Thoracic aorta (tissue), 2 donors: ENCODE data around the gene CCDC102A. TPM values are rescaled to one million over a fixed set of nuclear protein-coding genes. Genes with fewer than 3 reads are reported as not detected.

Experiments used
- ATAC-seq: fragments of 150-250 bp; one replicate; pipeline ENCODE4 v1.8.0; 2017; ENCODE audit warnings: low read depth; ENCODE audit not compliant: insufficient number of reproducible peaks, low FRiP score
- DNase-seq: peaks from one replicate; pipeline ENCODE4 v3.0.0-alpha.2; 2020; ENCODE audit warnings: low spot score
- H3K27ac ChIP-seq, 2 donors: fragments of 200-600 bp; sonication (generic); 1 replicate in 1 of 2; 2 replicates in 1 of 2; pipeline ENCODE4 v1.5.1; 2016; ENCODE audit warnings: mild to moderate bottlenecking in 2 of 2, moderate library complexity in 2 of 2
- H3K27me3 ChIP-seq: fragments of 200-600 bp; sonication (generic); replicated peaks from 2 replicates; pipeline ENCODE4 v1.6.0; 2016; ENCODE audit warnings: mild to moderate bottlenecking; ENCODE audit not compliant: insufficient read depth
- H3K36me3 ChIP-seq: fragments of 200-600 bp; sonication (generic); one replicate; pipeline ENCODE4 v1.5.1; 2016
- H3K4me1 ChIP-seq, 2 donors: fragments of 200-600 bp; sonication (generic); 1 replicate in 1 of 2; 2 replicates in 1 of 2; pipeline versions ENCODE4 v1.5.1 to v1.6.0; 2016; ENCODE audit warnings: low read depth in 2 of 2, mild to moderate bottlenecking in 1 of 2; ENCODE audit not compliant: control insufficient read depth in 1 of 2
- H3K4me3 ChIP-seq: fragments of 200-600 bp; sonication (generic); 2 replicates; pipeline ENCODE4 v1.5.1; 2016; ENCODE audit warnings: mild to moderate bottlenecking
- H3K9me3 ChIP-seq: fragments of 200-600 bp; sonication (generic); 2 replicates; pipeline ENCODE4 v1.5.1; 2016
- total RNA-seq, 2 donors: library from RNA; depleted of rRNA; stranded (reverse); fragments of >200 nt; gene quantifications; one replicate each; pipeline versions ENCODE4 v1.1.0 to v1.2.3, GENCODE V29; 2016
- TF ChIP-seq, protein P1 (sequence below): fragments of 200-600 bp; sonication (generic); IDR thresholded peaks from one replicate; pipeline ENCODE4 v1.5.1; 2019; ENCODE audit warnings: antibody characterized with exemption

The CCDC102A gene
- total RNA-seq, 2 donors from 2014 or later: 26.4 to 43.2 TPM

DNA sequence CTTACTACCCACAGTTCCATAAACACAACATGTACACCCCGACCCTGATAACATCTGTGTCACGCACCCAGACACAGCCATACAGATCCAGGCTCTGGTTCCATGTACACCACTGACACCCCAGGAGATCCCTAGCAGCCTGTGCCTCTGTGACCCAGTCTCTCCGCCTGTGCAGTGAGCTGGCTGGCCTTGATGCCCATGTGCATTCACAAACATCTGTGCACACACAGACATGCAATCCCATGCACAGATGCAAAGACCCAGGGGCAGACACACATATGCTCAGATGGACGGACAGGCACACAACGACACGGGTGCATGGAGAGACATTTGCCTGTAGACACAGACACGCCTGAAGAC lies 4.1 kb downstream of the CCDC102A start:
- Histone ChIP-seq H3K27me3 (no peaks in the 10 kb centered on the region), H3K27ac (peak overlapping the region in 1 of 2 donors; percentile 40), H3K36me3 (peaks cover 10% of the 10 kb centered on the region), H3K4me1 (peaks cover 26 to 59% of the 10 kb centered on the region in 2 donors), H3K4me3 (no peak overlapping the region), H3K9me3 (no peaks in the 10 kb centered on the region)
- TF ChIP-seq, protein P1, sequence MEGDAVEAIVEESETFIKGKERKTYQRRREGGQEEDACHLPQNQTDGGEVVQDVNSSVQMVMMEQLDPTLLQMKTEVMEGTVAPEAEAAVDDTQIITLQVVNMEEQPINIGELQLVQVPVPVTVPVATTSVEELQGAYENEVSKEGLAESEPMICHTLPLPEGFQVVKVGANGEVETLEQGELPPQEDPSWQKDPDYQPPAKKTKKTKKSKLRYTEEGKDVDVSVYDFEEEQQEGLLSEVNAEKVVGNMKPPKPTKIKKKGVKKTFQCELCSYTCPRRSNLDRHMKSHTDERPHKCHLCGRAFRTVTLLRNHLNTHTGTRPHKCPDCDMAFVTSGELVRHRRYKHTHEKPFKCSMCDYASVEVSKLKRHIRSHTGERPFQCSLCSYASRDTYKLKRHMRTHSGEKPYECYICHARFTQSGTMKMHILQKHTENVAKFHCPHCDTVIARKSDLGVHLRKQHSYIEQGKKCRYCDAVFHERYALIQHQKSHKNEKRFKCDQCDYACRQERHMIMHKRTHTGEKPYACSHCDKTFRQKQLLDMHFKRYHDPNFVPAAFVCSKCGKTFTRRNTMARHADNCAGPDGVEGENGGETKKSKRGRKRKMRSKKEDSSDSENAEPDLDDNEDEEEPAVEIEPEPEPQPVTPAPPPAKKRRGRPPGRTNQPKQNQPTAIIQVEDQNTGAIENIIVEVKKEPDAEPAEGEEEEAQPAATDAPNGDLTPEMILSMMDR: no peak
- DNase-seq: no peak
- no peak for ATAC-seq

DNA sequence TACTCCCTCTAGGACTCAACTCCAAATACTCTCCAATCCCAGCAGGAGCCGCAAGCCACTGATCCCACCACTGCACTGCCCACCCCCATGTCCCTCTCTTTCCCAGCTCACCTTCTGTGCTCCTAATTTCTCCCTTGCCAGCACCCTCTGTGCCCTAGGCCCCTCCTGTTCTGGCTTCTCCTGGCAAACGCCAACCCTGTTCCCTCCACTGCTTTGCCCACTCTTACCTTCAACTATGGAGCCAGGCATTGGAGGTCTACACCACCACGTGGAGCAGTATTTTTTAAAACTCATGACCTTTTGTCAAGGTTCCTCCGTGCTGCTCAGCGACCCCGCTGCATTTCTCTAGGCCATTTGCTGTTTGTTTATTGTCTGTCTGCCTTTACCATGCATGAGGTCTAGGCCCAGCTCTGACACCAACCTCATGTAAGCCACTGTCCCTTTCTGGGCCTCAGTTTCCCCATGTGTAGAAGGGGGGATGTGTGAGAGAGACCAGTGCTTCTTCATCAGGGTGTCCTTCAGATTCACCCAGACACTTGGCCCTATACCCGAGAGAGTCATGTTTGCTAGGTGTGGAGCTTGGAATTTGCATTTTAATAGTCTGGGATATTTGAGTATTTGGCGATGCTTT lies 4.6 kb downstream of the CCDC102A start:
- Histone ChIP-seq H3K27ac (no peak overlapping the region), H3K4me3 (no peak overlapping the region), H3K27me3 (no peaks in the 10 kb centered on the region), H3K36me3 (peaks cover 12% of the 10 kb centered on the region), H3K9me3 (no peaks in the 10 kb centered on the region), H3K4me1 (peaks cover 26 to 59% of the 10 kb centered on the region in 2 donors)
- no peak for ATAC-seq
- no peak for DNase-seq
- TF ChIP-seq, protein P1: no peak

DNA sequence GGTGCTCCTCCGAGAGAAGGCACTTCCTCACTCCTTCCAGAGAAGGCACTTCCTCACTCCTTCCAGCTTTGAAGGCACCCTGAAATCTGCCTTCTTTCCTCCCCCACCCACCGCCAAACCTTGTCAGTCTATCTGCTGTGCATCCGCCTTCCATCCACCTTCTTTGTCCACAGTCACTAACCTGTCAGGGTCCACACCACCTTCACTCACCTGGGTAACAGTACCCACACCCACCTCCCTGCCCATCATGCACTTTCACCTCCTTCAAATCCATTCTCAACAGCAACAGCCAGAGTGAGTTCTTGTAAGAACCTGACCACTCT lies 5.2 kb downstream of the CCDC102A start:
- no peaks in the 10 kb centered on the region for H3K27me3 ChIP-seq
- peaks cover 15% of the 10 kb centered on the region for H3K36me3 ChIP-seq
- no peak overlapping the region for H3K27ac ChIP-seq
- ATAC-seq (no peak), DNase-seq (no peak)
- H3K4me1 ChIP-seq: peaks cover 26 to 59% of the 10 kb centered on the region in 2 donors
- H3K9me3 ChIP-seq: no peaks in the 10 kb centered on the region
- no peak overlapping the region for H3K4me3 ChIP-seq
- TF ChIP-seq, protein P1: no peak

DNA sequence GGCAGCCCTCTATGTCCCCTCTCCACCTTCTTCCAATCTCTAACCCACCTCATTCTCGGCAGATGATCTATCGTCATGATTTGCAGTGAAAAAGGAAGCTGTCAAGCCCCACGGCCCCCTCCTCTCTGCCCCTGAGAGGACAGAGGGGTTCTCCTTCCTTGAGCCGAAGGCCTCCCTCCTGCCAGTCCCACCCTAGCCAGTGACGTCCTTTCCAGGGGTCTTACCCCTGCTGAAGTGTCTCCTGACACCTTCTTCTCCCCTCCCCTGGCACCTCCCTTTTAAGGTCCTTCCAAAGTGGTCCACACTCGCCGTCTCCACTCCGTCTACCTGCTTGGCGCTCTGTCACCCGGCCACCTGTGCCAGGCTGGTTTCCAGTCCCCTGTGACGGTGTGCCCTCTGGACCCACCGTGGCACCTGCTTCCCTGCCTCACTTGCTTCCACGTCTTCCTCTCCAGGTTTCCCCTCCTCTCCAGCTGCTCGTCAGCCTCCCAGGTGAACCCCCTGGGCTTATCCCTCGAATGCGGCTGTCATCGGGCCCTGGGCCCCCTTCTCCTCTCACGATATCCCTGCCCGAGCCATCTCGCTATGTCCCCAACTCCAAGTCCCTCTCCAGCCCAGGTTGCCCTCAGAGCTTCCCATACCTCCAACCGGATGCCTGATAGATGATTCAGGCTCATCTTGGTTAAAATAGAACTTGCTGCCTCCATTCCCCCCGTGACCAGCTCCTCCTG lies 5.7 kb downstream of the CCDC102A start:
- H3K36me3 ChIP-seq: peaks cover 15% of the 10 kb centered on the region
- no peaks in the 10 kb centered on the region for H3K27me3 ChIP-seq
- H3K27ac ChIP-seq: peak overlapping the region in 1 of 2 donors; percentile 29
- no peak overlapping the region for H3K4me3 ChIP-seq
- TF ChIP-seq, protein P1: no peak
- H3K9me3 ChIP-seq: no peaks in the 10 kb centered on the region
- no peak for ATAC-seq
- H3K4me1 ChIP-seq: peaks cover 26 to 59% of the 10 kb centered on the region in 2 donors
- no peak for DNase-seq

DNA sequence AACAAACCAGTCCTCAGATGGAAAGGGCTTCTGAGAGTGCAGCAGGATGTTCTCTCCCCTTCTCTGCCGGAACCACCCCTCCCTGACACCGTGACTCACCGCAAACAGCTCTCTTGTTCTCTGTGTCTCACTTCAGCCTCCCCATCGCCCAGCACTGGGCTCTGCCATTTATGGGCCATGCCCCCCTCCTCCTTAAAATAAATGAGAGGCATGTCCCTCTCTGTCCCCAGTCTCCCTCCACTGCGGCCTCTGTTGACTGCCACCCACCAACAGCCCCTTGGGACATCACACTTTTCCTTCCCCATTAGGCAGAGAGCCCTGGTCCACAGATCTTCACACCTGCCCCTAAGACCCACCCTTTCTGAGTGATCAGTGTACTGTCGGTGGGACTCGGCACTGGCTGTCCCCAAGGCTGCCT lies 6.3 kb downstream of the CCDC102A start:
- peak overlapping the region; percentile 29 to 41 for H3K27ac ChIP-seq
- H3K9me3 ChIP-seq: no peaks in the 10 kb centered on the region
- H3K27me3 ChIP-seq: no peaks in the 10 kb centered on the region
- no peak for ATAC-seq
- peaks cover 15% of the 10 kb centered on the region for H3K36me3 ChIP-seq
- no peak overlapping the region for H3K4me3 ChIP-seq
- H3K4me1 ChIP-seq: peaks cover 26 to 57% of the 10 kb centered on the region in 2 donors
- DNase-seq: no peak
- TF ChIP-seq, protein P1: no peak
